Heart left ventricle (tissue), 16 donors: ENCODE data around the gene GOLGA2. TPM values are rescaled to one million over a fixed set of nuclear protein-coding genes. Genes with fewer than 3 reads are reported as not detected.

Experiments
- ATAC-seq, 4 donors: fragments of 200-7000 bp; cut with Tn5 transposase; one replicate each; pipeline ENCODE4 v1.9.1; 2020 to 2022; ENCODE audit warnings: moderate library complexity in 4 of 4, mild to moderate bottlenecking in 3 of 4, moderate number of reproducible peaks in 1 of 4
- DNase-seq, 5 donors: peaks; one replicate each; pipeline ENCODE4 v3.0.0-alpha.2; 2020
- H3K27ac ChIP-seq, 12 donors: fragments of 200-600 bp; sonication (generic) in 4 of 12; one replicate each; pipeline versions ENCODE4 v1.5.0 to v1.8.0; 2016 to 2022; ENCODE audit warnings: mild to moderate bottlenecking in 2 of 12
- H3K27me3 ChIP-seq, 9 donors: fragments of 200-600 bp; sonication (generic) in 2 of 9; one replicate each; pipeline versions ENCODE4 v1.5.1 to v1.8.0; 2016 to 2022; ENCODE audit warnings: mild to moderate bottlenecking in 3 of 9
- H3K36me3 ChIP-seq, 9 donors: fragments of 200-600 bp; sonication (generic) in 2 of 9; one replicate each; pipeline versions ENCODE4 v1.5.0 to v1.8.0; 2018 to 2022; ENCODE audit warnings: mild to moderate bottlenecking in 2 of 9
- H3K4me1 ChIP-seq, 12 donors: fragments of 200-600 bp; sonication (generic) in 4 of 12; one replicate each; pipeline versions ENCODE4 v1.5.0 to v1.8.0; 2016 to 2022; ENCODE audit warnings: mild to moderate bottlenecking in 3 of 12
- H3K4me3 ChIP-seq, 12 donors: fragments of 200-600 bp; sonication (generic) in 4 of 12; one replicate each; pipeline versions ENCODE4 v1.5.0 to v1.8.0; 2017 to 2022; ENCODE audit warnings: mild to moderate bottlenecking in 9 of 12, moderate library complexity in 4 of 12
- H3K9me3 ChIP-seq, 12 donors: fragments of 200-600 bp; sonication (generic) in 4 of 12; one replicate each; pipeline versions ENCODE4 v1.5.0 to v1.8.0; 2016 to 2022; ENCODE audit warnings: mild to moderate bottlenecking in 1 of 12
- CTCF ChIP-seq, 12 donors: fragments of 200-600 bp; sonication (generic) in 4 of 12; IDR thresholded peaks; one replicate each; pipeline versions ENCODE4 v1.5.0 to v1.8.0; 2018 to 2022; ENCODE audit warnings: antibody characterized with exemption in 12 of 12, mild to moderate bottlenecking in 5 of 12
- POLR2A ChIP-seq, 2 donors: fragments of 450-650 bp; IDR thresholded peaks; one replicate each; pipeline ENCODE4 v1.6.1; 2017; ENCODE audit warnings: antibody characterized with exemption in 2 of 2, mild to moderate bottlenecking in 2 of 2, moderate library complexity in 2 of 2
- WGBS, 4 donors: extraction: QIAGEN DNeasy Blood & Tissue Kit in 2 of 4; methylation state at CpG; one replicate each; pipeline versions ENCODE4 v1.1.5 to v1.1.7; 2013 to 2018; 5-methylcytosine and 5-hydroxymethylcytosine counted together
- intact Hi-C, 10 donors: fragments of 100-400 bp; cut with DNase I; formaldehyde crosslinking; loops; one replicate each; pipeline versions ENCODE4 v1.11.1 to v1.14.2; 2022
- polyA plus RNA-seq, 2 donors: library from polyadenylated mRNA; stranded (reverse); fragments of 200-250 nt; gene quantifications; one replicate each; pipeline ENCODE4 v1.2.3, GENCODE V29; 2013
- total RNA-seq, 9 donors: library from RNA; depleted of rRNA in 2 of 9; stranded (reverse); fragments of >200 nt in 2 of 9; fragmentation: NEBNext Ultra II Directional in 3 of 9; extraction: Animal tissue kit (Norgen Biotek cat#: 25700) in 3 of 9; gene quantifications; one replicate each; pipeline versions ENCODE4 v1.1.0 to v1.2.4, GENCODE V29; 2016 to 2023
- donor health status: ischemic (EF 13 %, LVEDD 7.1; RV severe dilation, severe dysfunction).
- donor health status: healthy with polysubstance abuse.
- donor health status: DM: no; HTN: yes; CAD: no.
- donor health status: DM: no; HTN: no; CAD: no.
- donor health status: ischemic (EF 25% LVEDD 6.9; RV normal size, moderate dysfunction).
- donor health status: ischemic (EF 25% LVEDD 5.7; RV mildly dilated, moderate dysfunction).
- donor health status: healthy.
- donor health status: DM: yes; HTN: yes; CAD: no.
- donor health status: ischemic (EF 35%, LVEDD 5.7; RV mildly dilated, moderate dysfunction).
- donor health status: nonischemic (EF 11% LVEDD 7.7; RV severe dilation, severe dysfunction).
- donor health status: DM: yes; HTN: yes; CAD: no.
- donor health status: PGD.
- donor health status: ischemic (EF 29% LVEDD 5.4; RV normal size, mild dysfunction).
- donor health status: nonischemic (EF 23%, LVEDD 6.1; RV moderate dilation, normal function).

The GOLGA2 gene
- total and polyA plus RNA-seq, 11 donors: 68.5 to 144 (median 87.4) TPM

GRCh38 chr9:128254855-128255759 lies 20.7 kb downstream of the GOLGA2 start:
- H3K27me3 ChIP-seq: peaks cover 0 to 10% (median 0%) of the 10 kb centered on the region in 9 donors
- DNase-seq: peak; percentile 50 to 82 (median 62)
- peak; percentile 18 to 70 (median 62) for ATAC-seq
- H3K4me3 ChIP-seq: no peak overlapping the region
- peaks cover 0 to 18% (median 8%) of the 10 kb centered on the region in 12 donors for H3K4me1 ChIP-seq
- H3K9me3 ChIP-seq: no peaks in the 10 kb centered on the region
- peaks cover 0 to 49% (median 41%) of the 10 kb centered on the region in 9 donors for H3K36me3 ChIP-seq
- intact Hi-C loops: loop anchor here in 1 of 10 donors (10.0 kb wide), 1 partner anchor 50 kb away; the partner anchor contains the start of gene DNM1
- no peak overlapping the region for H3K27ac ChIP-seq
- peak in 1 of 2 donors; percentile 15 for TF ChIP-seq POLR2A (IDR thresholded peaks at IDR 0.05)
- peak; percentile 69 to 85 (median 80) for TF ChIP-seq CTCF (IDR thresholded peaks at IDR 0.05)
- 63 to 78% (median 65%) methylated on average over 11 to 18 of the region's 18 CpGs for whole genome bisulfite sequencing, 4 donors

- WGBS, 4 donors: 90 to 93% (median 91%) methylated on average over 20 of the region's 20 CpGs
- TF ChIP-seq POLR2A (IDR thresholded peaks at IDR 0.05) (no peak), CTCF (IDR thresholded peaks at IDR 0.05) (no peak)
- H3K27me3 ChIP-seq: peaks cover 0 to 10% (median 0%) of the 10 kb centered on the region in 9 donors
- peaks cover 0 to 20% (median 9%) of the 10 kb centered on the region in 12 donors for H3K4me1 ChIP-seq
- no peaks in the 10 kb centered on the region for H3K9me3 ChIP-seq
- H3K27ac ChIP-seq: no peak overlapping the region
- no peak for DNase-seq
- ATAC-seq: no peak
- intact Hi-C loops: loop anchor here in 1 of 10 donors (10.0 kb wide), 1 partner anchor 50 kb away; the partner anchor contains the start of gene DNM1
- no peak overlapping the region for H3K4me3 ChIP-seq
- peaks cover 0 to 41% (median 33%) of the 10 kb centered on the region in 9 donors for H3K36me3 ChIP-seq
These were observed 21.4 kb downstream of the GOLGA2 start for GRCh38 chr9:128254362-128254761.

- H3K4me3 ChIP-seq: no peak overlapping the region
- ATAC-seq: no peak
- H3K9me3 ChIP-seq: no peaks in the 10 kb centered on the region
- H3K27me3 ChIP-seq: peaks cover 0 to 10% (median 0%) of the 10 kb centered on the region in 9 donors
- intact Hi-C loops: loop anchor here in 1 of 10 donors (10.0 kb wide), 1 partner anchor 49 kb away; the partner anchor contains the start of gene DNM1
- WGBS, 4 donors: 93 to 98% (median 96%) methylated on average over 7 of the region's 7 CpGs
- no peak overlapping the region for H3K27ac ChIP-seq
- peaks cover 0 to 37% (median 30%) of the 10 kb centered on the region in 9 donors for H3K36me3 ChIP-seq
- peaks cover 0 to 20% (median 9%) of the 10 kb centered on the region in 12 donors for H3K4me1 ChIP-seq
- no peak for DNase-seq
- TF ChIP-seq CTCF (IDR thresholded peaks at IDR 0.05) (no peak), POLR2A (IDR thresholded peaks at IDR 0.05) (no peak)
These were observed 21.8 kb downstream of the GOLGA2 start for GRCh38 chr9:128253991-128254346.
